Measurements from ENCODE around the gene LEMD3.

GRCh38 chr12:65287426-65287825 is 118.0 kb downstream of the LEMD3 start:
- TF ChIP-seq, protein P1, sequence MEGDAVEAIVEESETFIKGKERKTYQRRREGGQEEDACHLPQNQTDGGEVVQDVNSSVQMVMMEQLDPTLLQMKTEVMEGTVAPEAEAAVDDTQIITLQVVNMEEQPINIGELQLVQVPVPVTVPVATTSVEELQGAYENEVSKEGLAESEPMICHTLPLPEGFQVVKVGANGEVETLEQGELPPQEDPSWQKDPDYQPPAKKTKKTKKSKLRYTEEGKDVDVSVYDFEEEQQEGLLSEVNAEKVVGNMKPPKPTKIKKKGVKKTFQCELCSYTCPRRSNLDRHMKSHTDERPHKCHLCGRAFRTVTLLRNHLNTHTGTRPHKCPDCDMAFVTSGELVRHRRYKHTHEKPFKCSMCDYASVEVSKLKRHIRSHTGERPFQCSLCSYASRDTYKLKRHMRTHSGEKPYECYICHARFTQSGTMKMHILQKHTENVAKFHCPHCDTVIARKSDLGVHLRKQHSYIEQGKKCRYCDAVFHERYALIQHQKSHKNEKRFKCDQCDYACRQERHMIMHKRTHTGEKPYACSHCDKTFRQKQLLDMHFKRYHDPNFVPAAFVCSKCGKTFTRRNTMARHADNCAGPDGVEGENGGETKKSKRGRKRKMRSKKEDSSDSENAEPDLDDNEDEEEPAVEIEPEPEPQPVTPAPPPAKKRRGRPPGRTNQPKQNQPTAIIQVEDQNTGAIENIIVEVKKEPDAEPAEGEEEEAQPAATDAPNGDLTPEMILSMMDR (conservative IDR thresholded peaks at IDR 0.05; ENCODE audit: low read depth, low read length): no peak
- TF ChIP-seq EZH2 (IDR thresholded peaks at IDR 0.05; ENCODE audit: low read length, unreplicated experiment): no peak
